HG03558 (cell line): ENCODE results near the gene MERTK.
"Not testable (repeated sequence)": the region's sequence is repeated elsewhere in the genome, so short reads cannot be mapped to it uniquely, and the experiment has no call there.

ENCODE experiments used
- ATAC-seq: cut with Tn5 transposase; IDR thresholded peaks from one replicate; pipeline ENCODE4 v1.9.1; 2021; ENCODE audit warnings: moderate number of reproducible peaks; ENCODE audit not compliant: unreplicated experiment; ENCODE audit errors: extremely low read depth

The MERTK gene

GRCh38 chr2:111897924-111898702 is at the start of gene MERTK:
Gene MERTK (plus strand): TSS chr2:111898607. CDS start chr2:111898736, 129 bp downstream.
- ATAC-seq: no peak

GRCh38 chr2:111850646-111851045 is 47.8 kb upstream of the MERTK start:
- ATAC-seq: not testable (repeated sequence)

GRCh38 chr2:111852544-111852943 is 45.9 kb upstream of the MERTK start:
- not testable (repeated sequence) for ATAC-seq

GRCh38 chr2:111860005-111860404 is 38.4 kb upstream of the MERTK start:
- ATAC-seq: not testable (repeated sequence)

GRCh38 chr2:111865124-111865523 is 33.3 kb upstream of the MERTK start:
- ATAC-seq: not testable (repeated sequence)

- ATAC-seq: not testable (repeated sequence)
Measured at GRCh38 chr2:111872806-111873205, 25.6 kb upstream of the MERTK start.

GRCh38 chr2:111883661-111884591 is 14.5 kb upstream of the MERTK start, which contains the start of gene ANAPC1:
Gene ANAPC1 (minus strand): TSS chr2:111884193. CDS start chr2:111880825, 3,368 bp downstream.
- ATAC-seq: peak; percentile 67

- ATAC-seq: no peak
Measured at GRCh38 chr2:111884592-111884964, 13.8 kb upstream of the MERTK start.

- no peak for ATAC-seq
Measured at GRCh38 chr2:111896024-111896423, 2.4 kb upstream of the MERTK start.

- ATAC-seq: no peak
Measured at GRCh38 chr2:111896576-111896975, 1.8 kb upstream of the MERTK start.

- no peak for ATAC-seq
Measured at GRCh38 chr2:111897630-111897923, 830 bp upstream of the MERTK start.

GRCh38 chr2:111898703-111899514 is 502 bp downstream of the MERTK start:
- ATAC-seq: no peak

GRCh38 chr2:111900859-111901258 is 2.5 kb downstream of the MERTK start:
- ATAC-seq: no peak

GRCh38 chr2:111903516-111903915 is 5.1 kb downstream of the MERTK start:
- ATAC-seq: no peak

- no peak for ATAC-seq
Measured at GRCh38 chr2:111903930-111904439, 5.6 kb downstream of the MERTK start.

- ATAC-seq: no peak
Measured at GRCh38 chr2:111904726-111905474, 6.5 kb downstream of the MERTK start.

- not testable (repeated sequence) for ATAC-seq
Measured at GRCh38 chr2:111905475-111905869, 7.1 kb downstream of the MERTK start.

- no peak for ATAC-seq
Measured at GRCh38 chr2:111905990-111906735, 7.8 kb downstream of the MERTK start.

GRCh38 chr2:111908578-111908977 is 10.2 kb downstream of the MERTK start:
- no peak for ATAC-seq
